Endothelial cell of umbilical vein (primary cell): Measurements from ENCODE around the gene AMIGO2. TPM values are rescaled to one million over a fixed set of nuclear protein-coding genes. Genes with fewer than 3 reads are reported as not detected.
A peak's percentile ranks its signal among the peaks of the same experiment; 100 is the strongest.

Experiments used
- BruUV-seq: library from RNA; stranded (reverse); fragments of 400-500 nt; replicated peaks from 2 replicates; lab custom pipeline; 2021; lab: Mats Ljungman, UMichigan
- CTCF ChIA-PET: fragments of 300-600, 350-600 bp; sonication (Branson Sonifier 250); formaldehyde crosslinking; loops from one replicate; lab custom pipeline; 2021; ENCODE audit warnings: antibody characterized with exemption, inconsistent platforms; lab: Charles Lee
- POLR2A ChIA-PET: fragments of 300-600, 350-600 bp; sonication (Branson Sonifier 250); formaldehyde crosslinking; loops from one replicate; lab custom pipeline; 2021; ENCODE audit warnings: antibody characterized with exemption, inconsistent platforms; lab: Charles Lee
- DNase-seq: peaks from one replicate; pipeline ENCODE4 v3.0.0-alpha.2; 2011; ENCODE audit warnings: low read depth, low spot score
- FAIRE-seq: peaks from 2 replicates; lab custom pipeline; 2011; peaks lifted over from hg19 to GRCh38; lab: Jason Lieb, UNC
- H2AFZ ChIP-seq: 2 replicates; pipeline ENCODE4 v1.6.0; 2012; ENCODE audit warnings: low read depth, low read length, control low read depth, inconsistent platforms
- H3K27ac ChIP-seq: 2 replicates; pipeline ENCODE4 v1.5.1; 2011; ENCODE audit warnings: low read depth, mild to moderate bottlenecking, control low read depth, low read length, moderate library complexity; ENCODE audit not compliant: insufficient read depth
- H3K27me3 ChIP-seq, 2 experiments: 2 replicates each; pipeline versions ENCODE4 v1.6.0 to v1.6.1; 2011; ENCODE audit warnings: low read length in 2 of 2, mixed read lengths in 1 of 2; ENCODE audit not compliant: control insufficient read depth in 2 of 2, insufficient read depth in 2 of 2
- H3K36me3 ChIP-seq, 2 experiments: 2 replicates in 1 of 2; 3 replicates in 1 of 2; pipeline ENCODE4 v1.5.1; 2011; ENCODE audit warnings: low read length in 2 of 2, mild to moderate bottlenecking in 1 of 2, moderate library complexity in 1 of 2; ENCODE audit not compliant: control insufficient read depth in 2 of 2, insufficient read depth in 2 of 2; ENCODE audit errors: extremely low read depth in 1 of 2
- H3K4me1 ChIP-seq: 3 replicates; pipeline ENCODE4 v1.5.1; 2011; ENCODE audit warnings: mild to moderate bottlenecking, low read length; ENCODE audit not compliant: control insufficient read depth, insufficient read depth; ENCODE audit errors: extremely low read depth
- H3K4me2 ChIP-seq: 2 replicates; pipeline ENCODE4 v1.6.1; 2011; ENCODE audit warnings: low read length, control low read depth, mixed read lengths; ENCODE audit not compliant: insufficient read depth
- H3K4me3 ChIP-seq, 3 experiments: fragments of 200-600 bp in 1 of 3; sonication (generic), shearing (Covaris generic) in 1 of 3; replicated peaks in 1 of 3; 2 replicates each; pipeline ENCODE4 v1.5.1; 2011 to 2016; ENCODE audit warnings: control low read depth in 3 of 3, low read length in 3 of 3, mild to moderate bottlenecking in 2 of 3, inconsistent platforms in 1 of 3, low read depth in 1 of 3, moderate library complexity in 1 of 3; ENCODE audit not compliant: insufficient read depth in 1 of 3
- H3K79me2 ChIP-seq: 2 replicates; pipeline ENCODE4 v1.6.0; 2012; ENCODE audit warnings: low read length, inconsistent platforms; ENCODE audit not compliant: control insufficient read depth, insufficient read depth
- H3K9ac ChIP-seq: replicated peaks from 2 replicates; pipeline ENCODE3; 2011; ENCODE audit warnings: low read length, control low read depth; ENCODE audit not compliant: insufficient read depth; ENCODE audit errors: extremely low read depth
- H3K9me1 ChIP-seq: replicated peaks from 3 replicates; pipeline ENCODE4 v1.6.0; 2011; ENCODE audit warnings: mild to moderate bottlenecking, low read length; ENCODE audit not compliant: control insufficient read depth, insufficient read depth; ENCODE audit errors: extremely low read depth
- H3K9me3 ChIP-seq: replicated peaks from 2 replicates; pipeline ENCODE4 v1.5.1; 2012; ENCODE audit warnings: low read length, inconsistent platforms; ENCODE audit not compliant: control insufficient read depth, insufficient read depth
- H4K20me1 ChIP-seq: replicated peaks from 2 replicates; pipeline ENCODE3; 2011; ENCODE audit warnings: mild to moderate bottlenecking, low read length; ENCODE audit not compliant: control insufficient read depth, insufficient read depth; ENCODE audit errors: extremely low read depth
- CTCF ChIP-seq, 2 donors: IDR thresholded peaks; 1 replicate in 1 of 2; 2 replicates in 1 of 2; pipeline ENCODE4 v1.5.1; 2011; ENCODE audit warnings: low read length in 2 of 2, mild to moderate bottlenecking in 2 of 2, moderate library complexity in 2 of 2, control low read depth in 1 of 2, inconsistent platforms in 1 of 2, low read depth in 1 of 2; ENCODE audit not compliant: insufficient read depth in 1 of 2; ENCODE audit errors: extremely low read depth in 1 of 2
- EZH2 ChIP-seq: IDR thresholded peaks from 2 replicates; pipeline ENCODE4 v1.6.1; 2012; ENCODE audit warnings: borderline replicate concordance, low read depth, mild to moderate bottlenecking, moderate library complexity, low read length, inconsistent platforms; ENCODE audit not compliant: severe bottlenecking
- FOS ChIP-seq: IDR thresholded peaks from 2 replicates; pipeline ENCODE4 v1.6.1; 2011; ENCODE audit warnings: mild to moderate bottlenecking, low read length, moderate library complexity, borderline replicate concordance; ENCODE audit not compliant: insufficient read depth
- JUN ChIP-seq: IDR thresholded peaks from 2 replicates; pipeline ENCODE4 v1.6.1; 2011; ENCODE audit warnings: borderline replicate concordance, low read depth; ENCODE audit not compliant: insufficient read length, insufficient read depth
- MAX ChIP-seq: IDR thresholded peaks from 2 replicates; pipeline ENCODE4 v1.6.1; 2011; ENCODE audit not compliant: insufficient read depth, insufficient read length
- POLR2AphosphoS5 ChIP-seq: IDR thresholded peaks from 2 replicates; pipeline ENCODE4 v1.6.1; 2012; ENCODE audit warnings: low read depth, mild to moderate bottlenecking, control low read depth, low read length, moderate library complexity; ENCODE audit not compliant: insufficient read depth
- dilution Hi-C: fragments of 300-500 bp; cut with MboI; formaldehyde crosslinking; loops from one replicate; pipeline ENCODE4 v1.15.0; 2019; ENCODE audit warnings: low sequenced_read_pairs; ENCODE audit not compliant: extremely low pct_ligation_motif_present
- intact Hi-C: fragments of 100-400 bp; cut with micrococcal nuclease; formaldehyde crosslinking; loops from one replicate; pipeline ENCODE4 v1.10.0; 2022
- polyA plus RNA-seq, 4 experiments: library from polyadenylated mRNA; depleted of rRNA in 3 of 4; stranded (reverse) in 3 of 4; unstranded in 1 of 4; fragments of >200 nt; gene quantifications; 2 replicates each; pipeline versions ENCODE4 v1.2.1 to v1.2.3, GENCODE V29; 2011 to 2012; ENCODE audit warnings: missing spikeins in 1 of 4
- total RNA-seq: library from RNA; stranded (reverse); gene quantifications from 2 replicates; pipeline ENCODE4 v1.2.3, GENCODE V29; 2021

Gene AMIGO2
- total and polyA plus RNA-seq, 2 donors (not counting 3 experiments of a cell fraction or from before 2014, with no cell fraction given): 5.4 to 7.5 TPM

- ChIA-PET POLR2A (no interaction called here), CTCF (interaction anchor here (1.0 to 1.3 kb wide), 3 partner anchors 42 to 369 kb away, joined by 3 to 7 read pairs (median 4); no protein-coding TSS in a partner anchor)
- no TSS peak for BruUV-seq
- H4K20me1 ChIP-seq: no peaks in the 10 kb centered on the region
- TF ChIP-seq POLR2AphosphoS5: no peak
- peak; percentile 43 for TF ChIP-seq FOS
- no peak overlapping the region for H3K4me2 ChIP-seq
- no peaks in the 10 kb centered on the region for H3K4me1 ChIP-seq
- no peak overlapping the region for H3K27ac ChIP-seq
- intact Hi-C loops (no loop called here), dilution Hi-C loops (no loop called here)
- no peaks in the 10 kb centered on the region for H3K9me3 ChIP-seq
- H2AFZ ChIP-seq: no peak overlapping the region
- DNase-seq (no peak), FAIRE-seq (no peak)
- no peaks in the 10 kb centered on the region for H3K79me2 ChIP-seq
- no peaks in the 10 kb centered on the region for H3K36me3 ChIP-seq
- no peak overlapping the region for H3K4me3 ChIP-seq
- H3K9me1 ChIP-seq: no peaks in the 10 kb centered on the region
- no peaks in the 10 kb centered on the region for H3K27me3 ChIP-seq
- no peak overlapping the region for H3K9ac ChIP-seq
Measured at GRCh38 chr12:47028981-47029708, 50.6 kb downstream of the AMIGO2 start.

DNA sequence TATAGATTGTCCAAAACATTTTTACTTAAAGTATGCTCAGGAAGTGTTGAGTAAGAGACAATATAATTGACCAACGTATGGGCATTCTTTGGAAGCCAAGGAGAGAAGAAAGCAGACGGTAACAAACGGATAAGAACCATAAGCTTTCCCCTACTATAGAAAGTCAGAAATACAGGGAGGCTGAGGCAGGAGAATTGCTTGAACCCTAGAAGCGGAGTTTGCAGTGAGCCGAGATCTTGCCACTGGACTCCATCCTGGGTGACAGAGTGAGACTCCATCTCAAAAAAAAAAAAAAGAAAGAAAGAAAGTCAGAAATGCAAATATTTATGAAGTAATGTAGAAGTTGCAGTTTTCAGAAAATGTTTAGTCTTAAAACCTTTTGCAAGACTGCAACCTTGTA lies 51.6 kb downstream of the AMIGO2 start:
- Histone ChIP-seq H2AFZ (no peak overlapping the region), H3K4me2 (no peak overlapping the region), H3K27me3 (no peaks in the 10 kb centered on the region), H3K9me1 (no peaks in the 10 kb centered on the region), H3K9ac (no peak overlapping the region), H3K4me3 (no peak overlapping the region), H3K4me1 (peaks cover 1% of the 10 kb centered on the region), H3K36me3 (no peaks in the 10 kb centered on the region), H3K9me3 (no peaks in the 10 kb centered on the region), H3K79me2 (no peaks in the 10 kb centered on the region), H3K27ac (no peak overlapping the region), H4K20me1 (no peaks in the 10 kb centered on the region)
- BruUV-seq: no TSS peak
- ChIA-PET CTCF (interaction anchor here (1.0 to 1.2 kb wide), 2 partner anchors 43 to 369 kb away, joined by 3 to 4 read pairs; no protein-coding TSS in a partner anchor), POLR2A (no interaction called here)
- no peak for FAIRE-seq
- DNase-seq: no peak
- TF ChIP-seq MAX: no peak
- TF ChIP-seq JUN: no peak
- no peak for TF ChIP-seq FOS
- TF ChIP-seq CTCF (IDR thresholded peaks at IDR 0.05; ENCODE audit: extremely low read depth in 1 of 2, insufficient read depth in 1 of 2, low read depth in 1 of 2, low read length in 2 of 2): no peak
- TF ChIP-seq EZH2: no peak
- intact Hi-C loops: no loop called here
- dilution Hi-C loops: no loop called here
